Measurements from ENCODE around the gene SPRYD3.

DNA sequence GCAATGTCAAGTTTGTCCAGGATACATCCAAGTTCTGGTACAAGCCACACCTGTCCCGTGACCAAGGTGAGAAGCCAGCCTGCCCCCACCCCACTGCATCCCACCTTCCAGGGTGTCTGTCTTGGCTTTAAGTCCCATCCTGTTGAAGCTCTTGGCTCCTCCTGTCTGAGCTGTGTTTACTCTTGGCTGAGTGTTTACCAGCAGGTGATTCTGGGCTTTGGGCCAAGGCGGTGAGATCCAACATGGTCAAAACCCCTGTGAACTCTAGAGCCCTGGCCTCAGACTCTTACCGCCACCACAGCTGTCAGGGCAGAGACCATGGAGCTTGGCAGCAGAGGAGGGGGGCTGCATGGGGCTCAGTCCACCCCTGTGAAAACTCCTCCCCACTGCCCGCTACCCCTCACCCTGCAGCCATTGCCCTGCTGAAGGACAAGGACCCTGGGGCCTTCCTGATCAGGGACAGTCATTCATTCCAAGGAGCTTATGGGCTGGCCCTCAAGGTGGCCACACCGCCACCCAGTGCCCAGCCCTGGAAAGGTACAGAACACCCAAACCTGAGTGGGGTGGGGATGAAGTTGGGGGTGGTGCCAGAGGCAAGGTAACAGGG, 17.7 kb downstream of the SPRYD3 start:
- TF ChIP-seq, protein P1, sequence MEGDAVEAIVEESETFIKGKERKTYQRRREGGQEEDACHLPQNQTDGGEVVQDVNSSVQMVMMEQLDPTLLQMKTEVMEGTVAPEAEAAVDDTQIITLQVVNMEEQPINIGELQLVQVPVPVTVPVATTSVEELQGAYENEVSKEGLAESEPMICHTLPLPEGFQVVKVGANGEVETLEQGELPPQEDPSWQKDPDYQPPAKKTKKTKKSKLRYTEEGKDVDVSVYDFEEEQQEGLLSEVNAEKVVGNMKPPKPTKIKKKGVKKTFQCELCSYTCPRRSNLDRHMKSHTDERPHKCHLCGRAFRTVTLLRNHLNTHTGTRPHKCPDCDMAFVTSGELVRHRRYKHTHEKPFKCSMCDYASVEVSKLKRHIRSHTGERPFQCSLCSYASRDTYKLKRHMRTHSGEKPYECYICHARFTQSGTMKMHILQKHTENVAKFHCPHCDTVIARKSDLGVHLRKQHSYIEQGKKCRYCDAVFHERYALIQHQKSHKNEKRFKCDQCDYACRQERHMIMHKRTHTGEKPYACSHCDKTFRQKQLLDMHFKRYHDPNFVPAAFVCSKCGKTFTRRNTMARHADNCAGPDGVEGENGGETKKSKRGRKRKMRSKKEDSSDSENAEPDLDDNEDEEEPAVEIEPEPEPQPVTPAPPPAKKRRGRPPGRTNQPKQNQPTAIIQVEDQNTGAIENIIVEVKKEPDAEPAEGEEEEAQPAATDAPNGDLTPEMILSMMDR (IDR thresholded peaks at IDR 0.05; ENCODE audit: low read depth, low read length, poor library complexity, severe bottlenecking): peak; percentile 59
- no peak for TF ChIP-seq EZH2phosphoT487 (IDR thresholded peaks at IDR 0.05; ENCODE audit: borderline replicate concordance, low read length)
